Heart left ventricle (tissue), 13 donors: Measurements from ENCODE around the gene MEIOB.

Experiments
- POLR2A ChIP-seq, 2 donors: fragments of 450-650 bp; IDR thresholded peaks; one replicate each; pipeline ENCODE4 v1.6.1; 2017; ENCODE audit warnings: antibody characterized with exemption in 2 of 2, mild to moderate bottlenecking in 2 of 2, moderate library complexity in 2 of 2
- TF ChIP-seq, protein P1 (sequence below), 12 donors: fragments of 200-600 bp; sonication (generic) in 4 of 12; IDR thresholded peaks; one replicate each; pipeline versions ENCODE4 v1.5.0 to v1.8.0; 2018 to 2022; ENCODE audit warnings: antibody characterized with exemption in 12 of 12, mild to moderate bottlenecking in 5 of 12
- donor health status: ischemic (EF 13 %, LVEDD 7.1; RV severe dilation, severe dysfunction).
- donor health status: DM: no; HTN: yes; CAD: no.
- donor health status: DM: no; HTN: no; CAD: no.
- donor health status: ischemic (EF 25% LVEDD 6.9; RV normal size, moderate dysfunction).
- donor health status: ischemic (EF 25% LVEDD 5.7; RV mildly dilated, moderate dysfunction).
- donor health status: ischemic (EF 35%, LVEDD 5.7; RV mildly dilated, moderate dysfunction).
- donor health status: nonischemic (EF 11% LVEDD 7.7; RV severe dilation, severe dysfunction).
- donor health status: DM: yes; HTN: yes; CAD: no.
- donor health status: PGD.
- donor health status: ischemic (EF 29% LVEDD 5.4; RV normal size, mild dysfunction).
- donor health status: nonischemic (EF 23%, LVEDD 6.1; RV moderate dilation, normal function).

DNA sequence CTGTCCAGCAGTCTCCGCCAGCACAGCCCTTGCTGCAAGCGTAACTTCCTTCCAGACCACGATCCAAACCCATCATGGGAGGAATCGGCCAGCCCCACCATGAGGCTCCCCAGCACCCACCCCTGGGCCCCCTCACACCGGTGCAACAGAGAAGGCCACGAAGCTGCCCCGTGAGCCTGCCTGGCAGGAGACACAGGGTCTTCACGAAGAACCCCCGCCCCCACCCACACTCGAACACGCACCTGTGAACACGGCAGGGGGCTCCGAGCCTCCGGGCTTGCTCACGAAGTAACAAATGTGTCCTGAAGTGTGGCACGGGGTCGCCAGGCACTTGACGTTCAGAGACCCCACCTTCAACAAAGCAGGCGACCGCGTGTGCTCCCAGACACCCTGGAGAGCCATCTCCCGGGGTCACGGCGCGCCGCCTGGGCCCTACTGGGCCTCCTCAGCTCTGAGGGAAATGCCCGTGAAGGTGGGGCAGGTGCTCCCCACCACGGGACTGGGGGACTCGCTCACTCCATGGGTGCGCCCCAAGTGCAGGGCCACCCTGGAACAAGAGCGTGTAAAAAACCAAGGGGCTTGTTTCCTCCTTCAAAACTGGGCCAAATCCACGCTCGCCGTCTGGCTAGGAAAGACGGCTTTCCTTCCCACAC lies 53.0 kb downstream of the MEIOB start:
- TF ChIP-seq, protein P1, sequence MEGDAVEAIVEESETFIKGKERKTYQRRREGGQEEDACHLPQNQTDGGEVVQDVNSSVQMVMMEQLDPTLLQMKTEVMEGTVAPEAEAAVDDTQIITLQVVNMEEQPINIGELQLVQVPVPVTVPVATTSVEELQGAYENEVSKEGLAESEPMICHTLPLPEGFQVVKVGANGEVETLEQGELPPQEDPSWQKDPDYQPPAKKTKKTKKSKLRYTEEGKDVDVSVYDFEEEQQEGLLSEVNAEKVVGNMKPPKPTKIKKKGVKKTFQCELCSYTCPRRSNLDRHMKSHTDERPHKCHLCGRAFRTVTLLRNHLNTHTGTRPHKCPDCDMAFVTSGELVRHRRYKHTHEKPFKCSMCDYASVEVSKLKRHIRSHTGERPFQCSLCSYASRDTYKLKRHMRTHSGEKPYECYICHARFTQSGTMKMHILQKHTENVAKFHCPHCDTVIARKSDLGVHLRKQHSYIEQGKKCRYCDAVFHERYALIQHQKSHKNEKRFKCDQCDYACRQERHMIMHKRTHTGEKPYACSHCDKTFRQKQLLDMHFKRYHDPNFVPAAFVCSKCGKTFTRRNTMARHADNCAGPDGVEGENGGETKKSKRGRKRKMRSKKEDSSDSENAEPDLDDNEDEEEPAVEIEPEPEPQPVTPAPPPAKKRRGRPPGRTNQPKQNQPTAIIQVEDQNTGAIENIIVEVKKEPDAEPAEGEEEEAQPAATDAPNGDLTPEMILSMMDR (IDR thresholded peaks at IDR 0.05), result no peak
- no peak for TF ChIP-seq POLR2A (IDR thresholded peaks at IDR 0.05)
